Measurements from ENCODE around the gene ALKBH6. TPM values are rescaled to one million over a fixed set of nuclear protein-coding genes. Genes with fewer than 3 reads are reported as not detected.

The ALKBH6 gene
- total and polyA plus RNA-seq, 9 of the 15 experiments (the other 6 are each of a cell fraction or from before 2014, with no cell fraction given): 0.67 to 62.0 (median 34.5) TPM

DNA sequence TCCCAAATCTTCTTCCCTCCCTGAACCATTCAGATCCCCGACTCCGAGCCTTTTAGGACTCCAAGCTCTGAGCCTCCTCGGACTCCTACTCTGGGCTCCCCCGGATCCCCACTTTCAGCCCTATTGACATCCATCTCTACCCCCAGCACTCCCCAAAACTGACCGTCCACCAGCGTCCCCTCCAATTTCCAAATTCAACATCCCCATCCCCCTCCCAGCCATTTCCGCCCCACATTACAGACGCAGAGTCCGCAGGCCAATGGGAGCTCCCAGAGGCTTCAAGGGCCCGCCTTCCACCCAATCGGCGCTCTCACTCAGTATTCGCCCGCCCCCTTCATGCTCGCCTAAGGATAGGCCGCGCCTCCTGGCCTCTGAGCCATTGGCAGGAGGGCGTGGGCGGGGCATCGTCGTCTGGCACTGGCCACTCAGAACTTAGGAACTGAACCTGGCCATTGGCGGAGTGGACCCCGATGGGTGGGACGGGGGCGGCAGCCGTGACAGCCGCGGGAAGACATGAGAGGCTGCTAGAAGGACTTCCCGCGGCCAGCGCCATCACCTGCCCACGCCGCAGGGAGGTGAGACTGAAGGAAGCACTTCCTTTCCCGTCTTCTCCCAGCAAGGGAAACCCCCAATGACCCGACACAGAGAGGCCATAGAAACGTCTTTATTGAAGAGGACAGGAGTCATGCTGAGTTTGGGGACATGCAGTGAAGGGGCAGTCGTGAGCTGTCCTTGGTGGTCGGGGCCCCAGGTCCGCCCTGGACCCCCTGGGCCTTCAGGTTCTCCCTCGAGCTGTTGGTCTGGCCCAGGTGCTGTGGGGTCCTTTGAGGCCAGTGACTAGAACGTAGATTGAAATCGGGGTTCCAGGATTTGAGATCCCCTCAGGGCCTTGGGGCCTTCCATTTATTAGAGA lies at the start of gene ALKBH6 (continued):
- TF ChIP-seq CREBBP (IDR thresholded peaks at IDR 0.05; ENCODE audit: low read depth, low read length) (no peak), CBX5 (IDR thresholded peaks at IDR 0.05; ENCODE audit: borderline replicate concordance, low read depth) (no peak), BRF1 (IDR thresholded peaks at IDR 0.05; ENCODE audit: borderline replicate concordance, extremely low read depth, insufficient read length) (no peak), HMGN3 (IDR thresholded peaks at IDR 0.05; ENCODE audit: borderline replicate concordance, extremely low read depth, insufficient read length, low read depth, low read length) (peak; percentile 78), HMG20A (CRISPR knock-in tag; conservative IDR thresholded peaks at IDR 0.05) (no peak), KLF6 (CRISPR knock-in tag; IDR thresholded peaks at IDR 0.05; ENCODE audit: borderline replicate concordance) (no peak), SMARCA5 (IDR thresholded peaks at IDR 0.05) (no peak), DPF2 (IDR thresholded peaks at IDR 0.05) (no peak; the same call in 1 of the 2 replicates), ZKSCAN1 (IDR thresholded peaks at IDR 0.05; ENCODE audit: low read depth, low read length) (no peak; the same call in 1 of the 2 replicates), MCM3 (IDR thresholded peaks at IDR 0.05) (no peak), SMARCB1 (IDR thresholded peaks at IDR 0.05; ENCODE audit: insufficient read length, low read depth) (no peak), MIER1 (IDR thresholded peaks at IDR 0.05; ENCODE audit: low read depth) (peak; percentile 36; the same call in 1 of the 2 replicates), CAMTA2 (CRISPR knock-in tag; conservative IDR thresholded peaks at IDR 0.05) (no peak), IRF2 (CRISPR knock-in tag; IDR thresholded peaks at IDR 0.05) (no peak), PHF8 (IDR thresholded peaks at IDR 0.05; ENCODE audit: borderline replicate concordance, low read length) (peak; percentile 77; the same call in 1 of the 2 replicates), KLF16 (IDR thresholded peaks at IDR 0.05) (no peak), PHF20 (IDR thresholded peaks at IDR 0.05; ENCODE audit: partially characterized antibody) (peak; percentile 88)
- TF ChIP-seq, protein P1, sequence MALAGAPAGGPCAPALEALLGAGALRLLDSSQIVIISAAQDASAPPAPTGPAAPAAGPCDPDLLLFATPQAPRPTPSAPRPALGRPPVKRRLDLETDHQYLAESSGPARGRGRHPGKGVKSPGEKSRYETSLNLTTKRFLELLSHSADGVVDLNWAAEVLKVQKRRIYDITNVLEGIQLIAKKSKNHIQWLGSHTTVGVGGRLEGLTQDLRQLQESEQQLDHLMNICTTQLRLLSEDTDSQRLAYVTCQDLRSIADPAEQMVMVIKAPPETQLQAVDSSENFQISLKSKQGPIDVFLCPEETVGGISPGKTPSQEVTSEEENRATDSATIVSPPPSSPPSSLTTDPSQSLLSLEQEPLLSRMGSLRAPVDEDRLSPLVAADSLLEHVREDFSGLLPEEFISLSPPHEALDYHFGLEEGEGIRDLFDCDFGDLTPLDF (CRISPR knock-in tag; IDR thresholded peaks at IDR 0.05): no peak
- TF ChIP-seq, protein P2, sequence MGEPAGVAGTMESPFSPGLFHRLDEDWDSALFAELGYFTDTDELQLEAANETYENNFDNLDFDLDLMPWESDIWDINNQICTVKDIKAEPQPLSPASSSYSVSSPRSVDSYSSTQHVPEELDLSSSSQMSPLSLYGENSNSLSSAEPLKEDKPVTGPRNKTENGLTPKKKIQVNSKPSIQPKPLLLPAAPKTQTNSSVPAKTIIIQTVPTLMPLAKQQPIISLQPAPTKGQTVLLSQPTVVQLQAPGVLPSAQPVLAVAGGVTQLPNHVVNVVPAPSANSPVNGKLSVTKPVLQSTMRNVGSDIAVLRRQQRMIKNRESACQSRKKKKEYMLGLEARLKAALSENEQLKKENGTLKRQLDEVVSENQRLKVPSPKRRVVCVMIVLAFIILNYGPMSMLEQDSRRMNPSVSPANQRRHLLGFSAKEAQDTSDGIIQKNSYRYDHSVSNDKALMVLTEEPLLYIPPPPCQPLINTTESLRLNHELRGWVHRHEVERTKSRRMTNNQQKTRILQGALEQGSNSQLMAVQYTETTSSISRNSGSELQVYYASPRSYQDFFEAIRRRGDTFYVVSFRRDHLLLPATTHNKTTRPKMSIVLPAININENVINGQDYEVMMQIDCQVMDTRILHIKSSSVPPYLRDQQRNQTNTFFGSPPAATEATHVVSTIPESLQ (CRISPR knock-in tag; IDR thresholded peaks at IDR 0.05): no peak
- TF ChIP-seq, protein P3, sequence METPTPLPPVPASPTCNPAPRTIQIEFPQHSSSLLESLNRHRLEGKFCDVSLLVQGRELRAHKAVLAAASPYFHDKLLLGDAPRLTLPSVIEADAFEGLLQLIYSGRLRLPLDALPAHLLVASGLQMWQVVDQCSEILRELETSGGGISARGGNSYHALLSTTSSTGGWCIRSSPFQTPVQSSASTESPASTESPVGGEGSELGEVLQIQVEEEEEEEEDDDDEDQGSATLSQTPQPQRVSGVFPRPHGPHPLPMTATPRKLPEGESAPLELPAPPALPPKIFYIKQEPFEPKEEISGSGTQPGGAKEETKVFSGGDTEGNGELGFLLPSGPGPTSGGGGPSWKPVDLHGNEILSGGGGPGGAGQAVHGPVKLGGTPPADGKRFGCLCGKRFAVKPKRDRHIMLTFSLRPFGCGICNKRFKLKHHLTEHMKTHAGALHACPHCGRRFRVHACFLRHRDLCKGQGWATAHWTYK (CRISPR knock-in tag; IDR thresholded peaks at IDR 0.05): no peak
- TF ChIP-seq, protein P4, sequence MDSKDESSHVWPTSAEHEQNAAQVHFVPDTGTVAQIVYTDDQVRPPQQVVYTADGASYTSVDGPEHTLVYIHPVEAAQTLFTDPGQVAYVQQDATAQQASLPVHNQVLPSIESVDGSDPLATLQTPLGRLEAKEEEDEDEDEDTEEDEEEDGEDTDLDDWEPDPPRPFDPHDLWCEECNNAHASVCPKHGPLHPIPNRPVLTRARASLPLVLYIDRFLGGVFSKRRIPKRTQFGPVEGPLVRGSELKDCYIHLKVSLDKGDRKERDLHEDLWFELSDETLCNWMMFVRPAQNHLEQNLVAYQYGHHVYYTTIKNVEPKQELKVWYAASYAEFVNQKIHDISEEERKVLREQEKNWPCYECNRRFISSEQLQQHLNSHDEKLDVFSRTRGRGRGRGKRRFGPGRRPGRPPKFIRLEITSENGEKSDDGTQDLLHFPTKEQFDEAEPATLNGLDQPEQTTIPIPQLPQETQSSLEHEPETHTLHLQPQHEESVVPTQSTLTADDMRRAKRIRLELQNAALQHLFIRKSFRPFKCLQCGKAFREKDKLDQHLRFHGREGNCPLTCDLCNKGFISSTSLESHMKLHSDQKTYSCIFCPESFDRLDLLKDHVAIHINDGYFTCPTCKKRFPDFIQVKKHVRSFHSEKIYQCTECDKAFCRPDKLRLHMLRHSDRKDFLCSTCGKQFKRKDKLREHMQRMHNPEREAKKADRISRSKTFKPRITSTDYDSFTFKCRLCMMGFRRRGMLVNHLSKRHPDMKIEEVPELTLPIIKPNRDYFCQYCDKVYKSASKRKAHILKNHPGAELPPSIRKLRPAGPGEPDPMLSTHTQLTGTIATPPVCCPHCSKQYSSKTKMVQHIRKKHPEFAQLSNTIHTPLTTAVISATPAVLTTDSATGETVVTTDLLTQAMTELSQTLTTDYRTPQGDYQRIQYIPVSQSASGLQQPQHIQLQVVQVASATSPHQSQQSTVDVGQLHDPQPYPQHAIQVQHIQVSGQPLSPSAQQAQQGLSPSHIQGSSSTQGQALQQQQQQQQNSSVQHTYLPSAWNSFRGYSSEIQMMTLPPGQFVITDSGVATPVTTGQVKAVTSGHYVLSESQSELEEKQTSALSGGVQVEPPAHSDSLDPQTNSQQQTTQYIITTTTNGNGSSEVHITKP (IDR thresholded peaks at IDR 0.05; ENCODE audit: partially characterized antibody): peak; percentile 93

Measured in K562 (cell line).